Left renal pelvis (tissue), 4 donors: ENCODE data around the gene RBM23. TPM values are rescaled to one million over a fixed set of nuclear protein-coding genes. Genes with fewer than 3 reads are reported as not detected.

Source experiments
- DNase-seq, 4 donors: peaks; one replicate each; pipeline ENCODE4 v3.0.0-alpha.2; 2013; ENCODE audit warnings: low read depth in 4 of 4, low spot score in 3 of 4
- polyA plus RNA-seq, 4 donors: library from polyadenylated mRNA; unstranded; fragments of 120-200 nt; gene quantifications; one replicate each; pipeline ENCODE4 v1.2.1, GENCODE V29; 2013; ENCODE audit not compliant: insufficient read length in 4 of 4

Gene RBM23
- polyA plus RNA-seq, 4 donors: 103 to 137 (median 122) TPM

GRCh38 chr14:22845821-22846625 lies 72.9 kb downstream of the RBM23 start:
- no peak for DNase-seq

- DNase-seq: no peak
Observed at GRCh38 chr14:22845103-22845394, 73.9 kb downstream of the RBM23 start.

DNA sequence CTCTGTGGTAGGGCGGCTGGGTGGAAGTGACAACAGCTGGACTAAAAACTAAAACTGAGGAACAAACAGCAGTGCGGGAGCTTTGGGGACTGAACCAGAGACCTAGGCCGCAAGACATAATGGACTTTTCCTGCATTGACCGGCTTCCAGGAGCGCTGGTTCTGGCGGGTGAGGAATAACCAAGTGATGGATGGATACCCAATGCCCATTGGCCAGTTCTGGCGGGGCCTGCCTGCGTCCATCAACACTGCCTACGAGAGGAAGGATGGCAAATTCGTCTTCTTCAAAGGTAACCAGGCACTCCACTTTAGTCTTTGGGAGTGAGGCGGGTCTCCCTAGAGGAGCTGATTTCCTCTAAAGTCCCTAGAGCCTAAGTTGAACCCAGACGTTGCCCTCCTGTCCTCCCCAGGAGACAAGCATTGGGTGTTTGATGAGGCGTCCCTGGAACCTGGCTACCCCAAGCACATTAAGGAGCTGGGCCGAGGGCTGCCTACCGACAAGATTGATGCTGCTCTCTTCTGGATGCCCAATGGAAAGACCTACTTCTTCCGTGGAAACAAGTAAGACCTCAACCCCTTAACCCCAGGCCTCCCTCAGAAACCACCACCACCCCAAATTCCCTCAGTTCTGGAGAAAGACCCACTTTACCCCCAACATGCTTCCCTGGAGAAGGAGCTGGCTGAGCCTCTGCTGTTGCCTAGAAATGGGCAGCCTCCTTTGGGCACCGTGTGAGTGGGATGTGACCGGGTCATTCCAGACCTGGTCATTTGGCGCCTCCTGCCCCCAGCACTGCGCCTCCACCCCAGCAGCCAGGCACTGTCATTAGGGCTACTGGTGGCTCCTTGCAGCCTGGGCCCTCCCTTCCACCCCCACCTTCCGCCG lies 74.5 kb downstream of the RBM23 start:
- no peak for DNase-seq

Other genes with a start within 250 kb of the RBM23 start
- gene OXA1L, start 152.5 kb downstream of the RBM23 start, polyA plus RNA-seq: 100 to 1,000 TPM; 106 to 144 (median 139) TPM
- 100 to 1,000 TPM in 1 of 4 donors, 10 to 100 TPM in 2, 1 to 10 TPM in 1; 9.6 to 138 (median 77.1) TPM for gene SLC7A7, start 103.7 kb downstream of the RBM23 start, polyA plus RNA-seq
- 100 to 1,000 TPM in 1 of 4 donors, 10 to 100 TPM in 3; 50.2 to 110 (median 73.4) TPM for gene MRPL52, start 89.3 kb downstream of the RBM23 start, polyA plus RNA-seq
- gene MMP14, start 82.6 kb downstream of the RBM23 start, polyA plus RNA-seq: 100 to 1,000 TPM; 137 to 349 (median 150) TPM
- gene LRP10, start 47.4 kb downstream of the RBM23 start, polyA plus RNA-seq: 10 to 100 TPM; 69.4 to 93.8 (median 78.1) TPM
- gene REM2, start 35.9 kb downstream of the RBM23 start, polyA plus RNA-seq: 1 to 10 TPM in 3 of 4 donors, under 1 TPM in 1; 0.87 to 2.0 (median 1.3) TPM
- gene PRMT5, start 10.2 kb upstream of the RBM23 start, polyA plus RNA-seq: 100 to 1,000 TPM in 3 of 4 donors, 10 to 100 TPM in 1; 89.7 to 154 (median 139) TPM
- gene HAUS4, start 37.9 kb upstream of the RBM23 start, polyA plus RNA-seq: 10 to 100 TPM; 39.7 to 68.1 (median 58.2) TPM
- gene AJUBA, start 63.4 kb upstream of the RBM23 start, polyA plus RNA-seq: 10 to 100 TPM; 47.7 to 100.0 (median 80.2) TPM
- 10 to 100 TPM; 13.7 to 26.8 (median 19.1) TPM for gene C14orf93, start 91.0 kb upstream of the RBM23 start, polyA plus RNA-seq
- gene PSMB5, start 115.8 kb upstream of the RBM23 start, polyA plus RNA-seq: 100 to 1,000 TPM; 183 to 222 (median 205) TPM
- not detected for gene PSMB11, start 123.1 kb upstream of the RBM23 start, polyA plus RNA-seq
- 10 to 100 TPM; 17.9 to 44.0 (median 29.7) TPM for gene CDH24, start 138.4 kb upstream of the RBM23 start, polyA plus RNA-seq
- 100 to 1,000 TPM; 214 to 342 (median 239) TPM for gene ACIN1, start 176.0 kb upstream of the RBM23 start, polyA plus RNA-seq
- gene C14orf119, start 176.4 kb upstream of the RBM23 start, polyA plus RNA-seq: 10 to 100 TPM; 67.2 to 84.4 (median 75.6) TPM
- gene CIROP, start 185.8 kb upstream of the RBM23 start, polyA plus RNA-seq: under 1 TPM in 2 of 4 donors, not detected in 2; 0.05 to 0.11 TPM
- gene CEBPE, start 200.1 kb upstream of the RBM23 start, polyA plus RNA-seq: under 1 TPM in 3 of 4 donors, not detected in 1; 0.16 to 0.50 (median 0.23) TPM